Cortex of kidney (tissue), 1 donor: ENCODE results near the gene GFPT1.
"Not testable (repeated sequence)": the region's sequence is repeated elsewhere in the genome, so short reads cannot be mapped to it uniquely, and the experiment has no call there.

Experiments used
- DNase-seq: peaks from one replicate; lab custom pipeline; 2025; lab: John Stamatoyannopoulos, UW

The GFPT1 gene

GRCh38 chr2:69383176-69383812 lies 3.7 kb downstream of the GFPT1 start:
- DNase-seq = no peak

GRCh38 chr2:69382547-69382946 lies 4.5 kb downstream of the GFPT1 start:
- no peak for DNase-seq

- no peak for DNase-seq
Measured at GRCh38 chr2:69381337-69381737, 5.7 kb downstream of the GFPT1 start.

- DNase-seq = no peak
Measured at GRCh38 chr2:69380072-69380917, 6.7 kb downstream of the GFPT1 start.

- DNase-seq = no peak
Measured at GRCh38 chr2:69376403-69376802, 10.6 kb downstream of the GFPT1 start.

- DNase-seq = no peak
Measured at GRCh38 chr2:69375494-69376353, 11.3 kb downstream of the GFPT1 start.

- DNase-seq = no peak
Measured at GRCh38 chr2:69372767-69373166, 14.3 kb downstream of the GFPT1 start.

GRCh38 chr2:69369802-69370201 lies 17.2 kb downstream of the GFPT1 start:
- no peak for DNase-seq

- DNase-seq = no peak
Measured at GRCh38 chr2:69368588-69368987, 18.4 kb downstream of the GFPT1 start.

GRCh38 chr2:69359371-69359770 lies 27.7 kb downstream of the GFPT1 start:
- DNase-seq = no peak

GRCh38 chr2:69358914-69359313 lies 28.1 kb downstream of the GFPT1 start:
- DNase-seq = no peak

- DNase-seq = no peak
Measured at GRCh38 chr2:69356471-69356870, 30.6 kb downstream of the GFPT1 start.

- DNase-seq = not testable (repeated sequence)
Measured at GRCh38 chr2:69354976-69355375, 32.1 kb downstream of the GFPT1 start.

GRCh38 chr2:69353360-69353759 lies 33.7 kb downstream of the GFPT1 start:
- no peak for DNase-seq

GRCh38 chr2:69348781-69349180 lies 38.2 kb downstream of the GFPT1 start:
- no peak for DNase-seq

GRCh38 chr2:69345434-69345833 lies 41.6 kb downstream of the GFPT1 start:
- no peak for DNase-seq

GRCh38 chr2:69344305-69344704 lies 42.7 kb downstream of the GFPT1 start:
- DNase-seq = no peak

GRCh38 chr2:69340101-69340775 lies 46.8 kb downstream of the GFPT1 start:
- no peak for DNase-seq

- DNase-seq = no peak
Measured at GRCh38 chr2:69335311-69335710, 51.7 kb downstream of the GFPT1 start.

GRCh38 chr2:69333352-69333751 lies 53.7 kb downstream of the GFPT1 start:
- no peak for DNase-seq

- no peak for DNase-seq
Measured at GRCh38 chr2:69330781-69331180, 56.2 kb downstream of the GFPT1 start.

GRCh38 chr2:69322631-69323030 lies 64.4 kb downstream of the GFPT1 start:
- no peak for DNase-seq
